GM12864 (cell line): ENCODE results near the gene CERS1.

ENCODE experiments used
- DNase-seq: peaks from one replicate; pipeline ENCODE4 v3.0.0-alpha.2; 2011; ENCODE audit warnings: low read depth
- H3K4me3 ChIP-seq: 2 replicates; pipeline ENCODE4 v1.5.1; 2011; ENCODE audit warnings: mild to moderate bottlenecking, low read depth, low read length, control low read depth
- TF ChIP-seq, protein P1 (sequence below): IDR thresholded peaks from 2 replicates; pipeline ENCODE4 v1.5.1; 2011; ENCODE audit warnings: low read depth, mild to moderate bottlenecking, moderate library complexity, low read length, control low read depth, inconsistent platforms; ENCODE audit errors: missing control alignments

Gene CERS1

DNA sequence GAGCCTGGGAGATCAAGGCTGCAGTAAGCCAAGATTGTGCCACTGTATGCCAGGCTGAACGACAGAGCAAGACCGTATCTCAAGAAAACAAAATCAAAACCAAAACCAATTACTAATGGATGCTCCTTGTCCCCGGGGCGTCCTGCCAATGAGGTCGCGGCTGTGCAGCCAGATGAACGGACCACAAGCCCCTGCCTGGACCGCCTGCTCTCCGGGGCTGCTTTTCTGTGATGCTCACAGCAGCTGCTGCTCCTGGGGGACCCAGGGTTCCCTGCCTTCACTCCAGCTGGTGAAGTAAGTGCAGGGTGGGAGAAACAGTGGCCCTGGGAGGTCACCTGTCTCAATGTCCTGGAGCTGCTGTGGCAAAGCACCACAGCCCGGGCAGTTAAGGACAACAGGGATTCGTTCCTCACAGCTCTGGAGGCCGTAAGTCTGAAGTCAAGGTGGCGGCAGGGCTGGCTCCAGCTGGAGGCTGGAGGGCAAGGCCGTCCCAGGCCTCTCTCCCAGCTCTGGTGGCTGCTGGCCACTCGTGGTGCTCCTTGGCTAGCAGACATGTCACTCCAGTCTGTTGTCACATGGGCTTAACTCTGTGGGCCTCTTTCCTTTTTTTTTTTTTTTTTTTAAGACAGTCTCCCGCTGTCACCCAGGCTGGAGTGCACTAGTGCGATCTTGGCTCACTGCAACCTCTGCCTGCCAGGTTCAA lies 13.1 kb upstream of the CERS1 start:
- TF ChIP-seq, protein P1, sequence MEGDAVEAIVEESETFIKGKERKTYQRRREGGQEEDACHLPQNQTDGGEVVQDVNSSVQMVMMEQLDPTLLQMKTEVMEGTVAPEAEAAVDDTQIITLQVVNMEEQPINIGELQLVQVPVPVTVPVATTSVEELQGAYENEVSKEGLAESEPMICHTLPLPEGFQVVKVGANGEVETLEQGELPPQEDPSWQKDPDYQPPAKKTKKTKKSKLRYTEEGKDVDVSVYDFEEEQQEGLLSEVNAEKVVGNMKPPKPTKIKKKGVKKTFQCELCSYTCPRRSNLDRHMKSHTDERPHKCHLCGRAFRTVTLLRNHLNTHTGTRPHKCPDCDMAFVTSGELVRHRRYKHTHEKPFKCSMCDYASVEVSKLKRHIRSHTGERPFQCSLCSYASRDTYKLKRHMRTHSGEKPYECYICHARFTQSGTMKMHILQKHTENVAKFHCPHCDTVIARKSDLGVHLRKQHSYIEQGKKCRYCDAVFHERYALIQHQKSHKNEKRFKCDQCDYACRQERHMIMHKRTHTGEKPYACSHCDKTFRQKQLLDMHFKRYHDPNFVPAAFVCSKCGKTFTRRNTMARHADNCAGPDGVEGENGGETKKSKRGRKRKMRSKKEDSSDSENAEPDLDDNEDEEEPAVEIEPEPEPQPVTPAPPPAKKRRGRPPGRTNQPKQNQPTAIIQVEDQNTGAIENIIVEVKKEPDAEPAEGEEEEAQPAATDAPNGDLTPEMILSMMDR = no peak
- H3K4me3 ChIP-seq = no peak overlapping the region
- DNase-seq = no peak

GRCh38 chr19:18906605-18907519 lies 10.9 kb upstream of the CERS1 start:
- H3K4me3 ChIP-seq = no peak overlapping the region
- DNase-seq = no peak
- TF ChIP-seq, protein P1 = no peak

GRCh38 chr19:18905513-18906236 lies 9.7 kb upstream of the CERS1 start:
- no peak for DNase-seq
- TF ChIP-seq, protein P1 = no peak

GRCh38 chr19:18905058-18905456 lies 9.1 kb upstream of the CERS1 start:
- no peak for DNase-seq
- no peak overlapping the region for H3K4me3 ChIP-seq
- TF ChIP-seq, protein P1 = no peak

More at GRCh38 chr19:18905513-18906236, 9.7 kb upstream of the CERS1 start:
- H3K4me3 ChIP-seq = no peak overlapping the region

GRCh38 chr19:18904334-18905057 lies 8.5 kb upstream of the CERS1 start:
- no peak overlapping the region for H3K4me3 ChIP-seq
- TF ChIP-seq, protein P1 = no peak
- DNase-seq = no peak
